ENCODE data around the gene FBXW8. TPM values are rescaled to one million over a fixed set of nuclear protein-coding genes. Genes with fewer than 3 reads are reported as not detected.

FBXW8 gene
- polyA plus RNA-seq, 2 of the 4 experiments (the other 2 are of a cell fraction): 9.8 to 15.7 TPM

GRCh38 chr12:117079487-117079886 is 168.7 kb downstream of the FBXW8 start:
- 91% methylated on average over 4 of the region's 4 CpGs for WGBS (ENCODE audit: missing lambda C conversion rate)
- Histone ChIP-seq H3K27ac (no peak overlapping the region), H3K4me1 (peaks cover 3% of the 10 kb centered on the region; the same call in 1 of the 3 replicates), H3K4me2 (no peak overlapping the region), H3K9me3 (no peaks in the 10 kb centered on the region), H3K4me3 (no peak overlapping the region)
- no peak for TF ChIP-seq RCOR1 (IDR thresholded peaks at IDR 0.05; ENCODE audit: low read depth, low read length)
- no peak for TF ChIP-seq BCL3 (IDR thresholded peaks at IDR 0.05)
- TF ChIP-seq SREBF2 (IDR thresholded peaks at IDR 0.05): no peak
- TF ChIP-seq ZSCAN20 (CRISPR knock-in tag; IDR thresholded peaks at IDR 0.05): no peak
- DNase-seq (ENCODE audit: low read depth in 1 of 2, low spot score in 1 of 2) (no peak), ATAC-seq (no peak), FAIRE-seq (no peak)
- CTCF ChIA-PET: no interaction called here
- POLR2A ChIA-PET: no interaction called here

- no peak for TF ChIP-seq KDM1A (IDR thresholded peaks at IDR 0.05; ENCODE audit: low read depth)
- TF ChIP-seq HDAC2 (IDR thresholded peaks at IDR 0.05): no peak
- no peak for TF ChIP-seq HMGXB4 (CRISPR knock-in tag; IDR thresholded peaks at IDR 0.05; ENCODE audit: borderline replicate concordance)
- no peak for TF ChIP-seq POLR2A (IDR thresholded peaks at IDR 0.05; ENCODE audit: low read length)
- TF ChIP-seq SREBF2 (IDR thresholded peaks at IDR 0.05): no peak
- TF ChIP-seq REST (IDR thresholded peaks at IDR 0.05): no peak
- no peak for TF ChIP-seq POLR2AphosphoS2 (conservative IDR thresholded peaks at IDR 0.05; ENCODE audit: low read length)
- no peak for TF ChIP-seq PBX3 (IDR thresholded peaks at IDR 0.05)
- TF ChIP-seq RFX5 (IDR thresholded peaks at IDR 0.05): peak; percentile 92
- no peak overlapping the region for H3K27ac ChIP-seq
- ATAC-seq (peak; percentile 21 to 36; a peak in 2 of 6 replicates), DNase-seq (ENCODE audit: low read depth in 1 of 2, low spot score in 1 of 2) (no peak), FAIRE-seq (no peak)
- ChIA-PET CTCF (no interaction called here), POLR2A (no interaction called here)
- no peak overlapping the region for H3K4me3 ChIP-seq
- no peaks in the 10 kb centered on the region for H3K9me3 ChIP-seq
- 84% methylated on average over 5 of the region's 6 CpGs for WGBS (ENCODE audit: missing lambda C conversion rate)
- no peak overlapping the region for H3K4me2 ChIP-seq
- H3K4me1 ChIP-seq: peaks cover 3% of the 10 kb centered on the region; the same call in 1 of the 3 replicates
These were observed 170.0 kb downstream of the FBXW8 start for GRCh38 chr12:117080661-117081144.

Other genes with a start within 250 kb of the FBXW8 start
- 16.9 and 17.4 TPM in 2 replicates for gene SPRING1, start 172.9 kb upstream of the FBXW8 start, polyA plus RNA-seq (2011; rRNA removed)
- gene SPRING1, start 172.9 kb upstream of the FBXW8 start, polyA plus RNA-seq (2017; fragmentation: RNase III; extraction: RNeasy Plus Mini Kit Qiagen cat#74134 plus additional on column Dnase treatment): 9.1 to 11.2 TPM (median 10.9 TPM) in 3 replicates
- gene RNFT2, start 172.6 kb upstream of the FBXW8 start, polyA plus RNA-seq (2011; rRNA removed): 7.2 and 10.5 TPM in 2 replicates
- 2.6 to 2.8 TPM (median 2.7 TPM) in 3 replicates for gene RNFT2, start 172.6 kb upstream of the FBXW8 start, polyA plus RNA-seq (2017; fragmentation: RNase III; extraction: RNeasy Plus Mini Kit Qiagen cat#74134 plus additional on column Dnase treatment)
- 0.34 and 0.40 TPM in 2 replicates for gene HRK, start 29.5 kb upstream of the FBXW8 start, polyA plus RNA-seq (2011; rRNA removed)
- 0.13 to 0.14 TPM (median 0.13 TPM) in 3 replicates for gene HRK, start 29.5 kb upstream of the FBXW8 start, polyA plus RNA-seq (2017; fragmentation: RNase III; extraction: RNeasy Plus Mini Kit Qiagen cat#74134 plus additional on column Dnase treatment)
- gene TESC, start 188.5 kb downstream of the FBXW8 start, polyA plus RNA-seq (2011; rRNA removed): 94.2 and 97.8 TPM in 2 replicates
- 93.4 to 104 TPM (median 97.5 TPM) in 3 replicates for gene TESC, start 188.5 kb downstream of the FBXW8 start, polyA plus RNA-seq (2017; fragmentation: RNase III; extraction: RNeasy Plus Mini Kit Qiagen cat#74134 plus additional on column Dnase treatment)